Suppressor macrophage treated with lipopolysaccharide for 1 hour (primary cell): ENCODE measurements around the gene VEGFA.
A peak's percentile ranks its signal among the peaks of the same experiment; 100 is the strongest.
"Not testable (repeated sequence)": the region's sequence is repeated elsewhere in the genome, so short reads cannot be mapped to it uniquely, and the experiment has no call there.

Source experiments
- DNase-seq, 3 donors: peaks; one replicate each; pipeline ENCODE4 v3.0.0-alpha.2; 2020 to 2022

VEGFA gene

DNA sequence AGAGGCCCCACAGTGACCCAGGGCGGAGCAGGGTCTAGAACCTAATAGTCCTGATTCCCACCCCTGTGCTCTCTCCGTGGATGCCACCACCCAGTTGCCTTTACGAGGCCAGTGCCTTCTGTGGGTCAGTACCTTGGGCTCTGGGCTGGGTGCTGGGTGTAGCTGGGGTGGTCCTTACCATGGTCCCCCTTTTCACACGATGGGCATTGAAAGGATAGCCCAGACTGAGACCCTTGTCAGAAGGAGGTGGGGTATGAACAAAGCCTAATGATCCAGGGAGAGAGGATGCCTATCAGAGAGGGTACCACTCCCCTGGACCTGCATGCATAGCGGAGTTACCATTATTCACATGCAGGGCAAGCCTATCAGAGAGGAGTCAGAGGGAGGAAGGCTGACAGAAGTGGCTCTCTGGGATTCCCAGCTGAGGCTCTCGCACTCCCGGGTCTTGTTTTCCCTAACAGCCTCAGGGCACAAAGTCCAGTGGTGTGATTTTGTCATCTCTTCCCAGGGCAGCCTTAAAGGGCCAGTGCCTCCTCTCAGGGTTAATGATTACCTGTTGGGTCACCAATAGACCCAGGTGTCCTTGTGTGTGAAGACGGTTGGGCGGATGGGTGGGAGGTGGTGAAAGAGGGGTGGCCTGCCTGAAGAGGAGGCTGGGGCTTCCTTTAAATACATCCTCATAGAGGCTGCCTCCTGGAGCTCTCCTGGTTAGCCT lies 36.2 kb downstream of the VEGFA start:
- DNase-seq: no peak

DNA sequence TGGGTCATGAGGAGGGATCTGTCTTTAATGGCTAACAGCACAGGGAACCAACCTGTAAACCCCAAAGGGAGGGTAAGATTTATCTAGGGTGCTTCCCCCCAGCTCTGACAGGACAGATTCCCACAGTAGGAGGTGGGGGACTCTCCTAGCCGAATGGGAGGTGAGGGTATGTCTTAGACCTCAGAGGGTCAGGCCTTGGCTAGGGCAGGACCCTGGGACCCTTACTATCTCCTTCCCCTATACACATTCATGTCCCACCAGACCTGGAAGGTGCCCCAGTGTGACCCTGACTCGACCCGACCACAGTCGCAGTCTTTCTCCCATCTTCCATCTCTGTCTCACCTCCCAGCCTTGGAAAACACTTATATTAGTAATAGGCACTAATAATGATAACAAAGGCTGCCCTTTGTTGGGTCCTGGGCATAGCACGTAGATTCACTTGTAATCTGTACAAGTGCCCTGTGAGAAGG lies 36.8 kb downstream of the VEGFA start:
- DNase-seq: no peak

DNA sequence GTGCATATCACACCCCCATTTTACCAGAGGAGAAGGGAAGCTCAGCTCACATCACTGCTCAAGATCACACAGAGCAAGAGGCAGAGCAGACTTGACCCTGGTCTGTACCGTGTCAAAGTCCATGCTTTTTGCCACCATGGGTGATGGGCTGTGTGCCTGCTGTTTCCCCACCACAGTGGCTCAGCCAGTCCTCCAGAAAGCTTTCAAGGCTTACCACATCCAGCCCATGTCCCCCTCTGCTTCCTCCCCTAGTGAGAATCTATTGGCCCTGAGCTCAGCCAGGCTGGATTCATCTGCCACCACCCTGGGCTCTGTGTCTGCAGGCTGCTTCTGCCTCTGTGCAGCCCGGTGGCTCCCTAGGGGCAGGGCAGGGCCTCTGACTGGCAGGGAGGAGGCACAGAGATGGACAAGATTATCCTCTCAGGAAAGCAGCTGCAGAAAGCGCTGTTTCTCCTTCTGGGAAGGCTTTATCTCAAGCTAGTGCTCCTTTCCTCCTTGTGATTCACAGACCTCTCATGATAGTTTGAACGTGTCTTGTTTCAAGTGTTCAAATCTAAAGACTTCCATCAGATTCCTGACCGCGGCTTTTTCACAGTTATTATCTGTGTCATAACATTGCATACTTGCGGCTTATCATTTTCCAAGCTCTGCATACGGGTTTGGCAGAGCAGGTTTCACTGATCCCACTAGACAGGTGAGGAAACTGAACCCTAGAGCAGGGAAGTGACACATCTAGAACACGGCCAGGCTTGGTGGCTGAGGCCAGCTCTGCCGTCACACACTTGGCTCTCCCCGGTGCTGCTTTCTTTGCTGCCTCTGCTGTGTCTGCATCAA lies 37.4 kb downstream of the VEGFA start:
- DNase-seq: no peak

DNA sequence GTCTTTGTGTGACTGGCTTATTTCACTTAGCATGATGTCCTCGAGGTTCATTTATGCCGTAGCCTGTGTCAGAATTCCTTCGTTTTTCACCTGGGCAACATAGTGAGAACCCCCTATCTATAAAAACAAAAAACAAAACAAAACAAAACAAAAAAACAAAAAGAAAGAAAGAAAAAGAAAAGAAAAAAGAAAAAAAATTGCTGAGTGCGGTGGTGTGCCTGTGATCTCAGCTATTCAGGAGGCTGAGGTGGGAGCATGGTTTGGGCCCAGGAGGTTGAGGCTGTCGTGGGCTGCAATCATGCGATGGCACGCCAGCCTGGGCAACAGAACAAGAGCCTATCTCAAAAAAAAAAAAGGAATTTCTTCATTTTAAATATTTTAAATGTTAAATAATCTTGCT lies 38.4 kb downstream of the VEGFA start:
- no peak for DNase-seq

DNA sequence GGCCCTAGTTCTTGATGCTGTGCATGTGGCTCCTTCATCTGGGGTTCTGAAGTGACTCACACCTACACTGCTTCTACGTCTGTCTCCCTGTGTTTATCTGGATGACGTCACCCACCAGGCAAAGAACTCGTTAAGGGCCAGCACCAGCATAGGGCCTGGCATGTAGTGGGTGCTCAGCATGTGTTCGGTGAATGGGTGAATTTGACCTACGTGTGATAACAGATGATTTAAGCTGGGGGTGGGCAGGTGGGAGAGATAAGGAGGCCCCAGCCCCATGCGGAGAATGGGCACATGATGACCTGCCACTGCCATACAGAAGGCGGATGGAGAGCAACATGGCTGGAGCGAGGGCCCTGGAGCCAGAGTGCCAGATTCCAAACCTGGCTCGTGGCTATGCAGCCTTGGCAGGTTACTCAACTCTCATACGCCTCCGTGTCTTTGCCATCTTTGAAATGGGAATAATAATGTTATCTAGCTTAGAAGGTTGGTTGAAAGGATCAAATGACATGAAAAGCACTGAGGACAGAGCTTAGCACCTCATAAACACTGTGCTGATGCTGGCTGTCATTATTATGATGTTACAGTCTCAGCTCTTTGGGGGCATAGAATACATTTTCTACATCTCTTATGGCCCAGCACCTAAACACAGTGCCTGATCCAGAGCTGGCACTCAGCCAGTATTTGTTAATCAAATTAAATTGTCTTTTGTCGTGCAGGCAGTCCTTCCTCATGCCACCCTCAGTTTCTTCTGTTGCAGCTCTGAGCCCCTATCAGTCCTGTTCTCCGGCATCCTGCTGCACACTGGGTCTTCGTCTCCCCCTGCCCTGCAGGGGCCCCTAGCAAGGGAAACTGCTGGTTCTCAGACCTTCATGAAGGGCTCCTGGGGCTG lies 39.6 kb downstream of the VEGFA start:
- no peak for DNase-seq

DNA sequence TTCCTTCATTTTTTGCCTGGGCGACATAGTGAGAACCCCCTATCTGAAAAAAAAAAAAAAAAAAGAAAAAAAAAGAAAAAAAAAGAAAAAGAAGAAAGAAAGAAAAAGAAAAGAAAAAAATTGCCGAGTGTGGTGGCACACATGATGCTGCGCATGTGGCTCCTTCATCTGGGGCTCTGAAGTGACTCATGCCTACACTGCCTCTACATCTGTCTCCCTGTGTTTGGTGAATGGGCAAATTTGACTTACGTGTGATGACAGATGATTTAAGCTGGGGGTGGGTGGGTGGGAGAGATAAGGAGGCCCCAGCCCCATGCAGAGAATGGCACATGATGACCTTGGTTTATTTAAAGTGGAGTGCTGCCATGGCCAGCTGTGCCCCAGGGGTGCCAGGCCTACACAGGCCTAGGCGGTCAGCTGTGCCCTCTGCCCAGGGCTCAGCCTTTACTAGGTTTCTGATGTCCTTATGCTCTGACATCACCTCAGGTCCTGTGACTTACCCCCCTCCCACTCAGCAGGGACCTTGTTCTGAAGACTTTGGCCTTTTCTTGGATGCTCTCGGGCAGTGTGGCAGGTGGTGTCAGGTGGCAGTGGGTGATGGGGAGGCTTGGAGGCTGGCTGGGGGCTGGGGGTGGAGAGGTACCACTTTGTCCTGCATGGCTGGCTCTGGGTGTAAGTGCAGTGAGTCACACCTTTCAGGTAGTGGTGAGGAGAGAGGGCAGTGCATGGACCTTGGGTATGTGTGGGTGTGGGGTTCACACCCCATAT lies 41.1 kb downstream of the VEGFA start:
- no peak for DNase-seq

DNA sequence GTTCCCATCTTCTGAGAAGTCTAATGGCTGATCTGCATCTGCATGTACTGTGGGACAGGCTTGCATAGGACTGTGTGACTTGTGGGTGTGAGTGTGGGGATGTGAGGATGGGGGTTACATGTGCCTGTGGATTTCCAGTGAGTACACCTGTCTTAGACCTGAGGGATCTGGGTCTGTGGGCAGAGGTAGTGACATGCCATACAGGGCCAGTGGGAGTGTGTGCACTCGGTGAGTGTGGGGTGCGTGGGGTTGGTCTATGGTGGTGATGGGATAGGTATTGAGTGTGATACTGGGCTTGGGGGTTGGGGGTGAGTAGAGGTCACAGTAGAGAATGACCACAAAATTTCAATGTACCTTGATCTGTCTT lies 41.7 kb downstream of the VEGFA start:
- DNase-seq: no peak

DNA sequence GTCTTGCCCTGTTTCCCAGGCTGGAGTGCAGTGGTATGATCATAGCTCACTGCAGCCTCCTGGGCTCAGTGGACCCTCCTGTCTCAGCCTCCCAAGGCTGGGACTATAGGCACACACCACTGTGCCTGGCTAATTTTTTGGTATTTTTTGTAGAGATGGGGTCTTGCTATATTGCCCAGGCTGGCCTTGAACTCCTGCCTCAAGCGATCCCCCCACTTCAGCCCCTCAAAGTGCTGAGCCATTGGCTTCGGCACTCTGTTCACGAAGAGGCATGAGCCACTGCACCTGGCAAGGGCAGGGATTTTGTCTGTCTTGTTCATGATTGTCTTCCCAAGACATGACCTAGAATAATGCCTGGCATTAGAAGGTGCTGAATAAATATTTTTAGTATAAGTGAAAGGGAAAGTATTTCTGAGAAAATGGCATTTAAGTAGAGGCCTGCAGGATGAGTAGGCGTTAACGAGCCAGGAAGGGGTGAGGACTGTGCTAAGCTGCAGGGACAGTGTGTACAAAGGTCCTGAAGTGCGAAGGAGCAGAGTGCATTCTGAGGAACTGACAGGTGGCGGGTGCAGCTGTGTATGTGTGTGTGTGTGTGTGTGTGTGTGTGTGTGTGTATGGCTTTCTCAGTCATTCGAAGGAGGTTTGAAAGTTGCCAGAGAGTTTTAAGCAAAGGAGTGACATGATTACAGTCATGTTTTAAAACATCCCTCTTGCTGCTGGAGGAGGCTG lies 43.0 kb downstream of the VEGFA start:
- DNase-seq: peak; percentile 42 to 66 (median 57)

DNA sequence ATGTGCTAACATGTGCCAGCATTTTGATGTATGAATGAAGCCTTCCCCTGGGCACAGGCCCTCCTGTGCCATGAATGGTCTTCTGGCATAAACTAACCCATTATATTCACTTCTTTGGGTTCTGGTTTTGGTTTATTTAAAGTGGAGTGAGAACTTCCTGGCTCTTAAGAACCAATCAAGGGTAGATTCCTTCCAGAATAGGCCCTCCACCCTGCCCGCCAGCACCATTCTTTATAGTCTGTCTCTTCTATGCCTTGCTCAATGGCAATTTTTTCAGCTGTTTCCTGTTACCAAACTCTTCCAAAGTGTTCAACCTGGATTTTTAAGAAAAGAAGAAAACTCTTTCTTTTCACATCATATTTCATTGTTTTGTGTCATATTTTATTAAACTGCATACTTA lies 44.1 kb downstream of the VEGFA start:
- DNase-seq: no peak

DNA sequence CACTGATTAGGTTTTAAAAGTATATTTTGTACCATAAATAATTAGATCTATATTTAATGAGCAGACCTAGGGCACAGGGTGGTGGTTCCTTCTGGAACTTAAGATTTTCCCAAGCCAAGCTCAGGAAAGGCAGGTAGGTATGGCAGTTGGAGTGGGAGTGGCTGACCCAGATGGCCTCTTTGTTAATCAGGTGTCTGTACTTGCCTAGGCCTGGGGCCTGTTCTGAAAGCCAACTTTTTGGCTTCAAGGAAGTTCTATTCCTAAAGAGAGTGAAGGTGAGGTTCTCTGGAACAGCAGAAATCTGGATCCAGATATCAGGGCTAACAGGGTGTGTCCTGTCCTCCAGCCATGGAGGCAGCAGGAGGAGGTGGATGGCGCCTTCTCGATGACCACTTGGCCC lies 44.9 kb downstream of the VEGFA start:
- no peak for DNase-seq

DNA sequence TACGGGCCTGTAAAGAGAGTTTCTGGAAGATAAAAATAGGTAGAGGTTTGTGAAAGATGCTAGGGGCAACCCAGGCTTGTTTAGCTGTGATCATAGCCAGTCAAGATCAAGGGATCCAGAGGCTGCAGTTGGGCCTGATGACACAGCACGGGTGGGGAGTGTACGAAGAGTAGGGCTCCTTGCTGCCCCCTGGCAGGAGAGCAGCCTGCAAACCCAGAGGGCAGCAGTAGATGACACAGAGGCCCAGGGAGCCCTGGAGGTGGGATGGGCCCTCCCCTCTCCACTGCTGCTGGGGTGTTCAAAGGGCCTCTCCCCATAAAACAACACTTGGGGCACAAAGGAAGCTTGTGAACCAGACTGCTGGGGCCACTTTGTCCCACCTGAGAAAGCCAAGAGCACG lies 47.2 kb downstream of the VEGFA start:
- DNase-seq: peak; percentile 70 to 81 (median 76)

DNA sequence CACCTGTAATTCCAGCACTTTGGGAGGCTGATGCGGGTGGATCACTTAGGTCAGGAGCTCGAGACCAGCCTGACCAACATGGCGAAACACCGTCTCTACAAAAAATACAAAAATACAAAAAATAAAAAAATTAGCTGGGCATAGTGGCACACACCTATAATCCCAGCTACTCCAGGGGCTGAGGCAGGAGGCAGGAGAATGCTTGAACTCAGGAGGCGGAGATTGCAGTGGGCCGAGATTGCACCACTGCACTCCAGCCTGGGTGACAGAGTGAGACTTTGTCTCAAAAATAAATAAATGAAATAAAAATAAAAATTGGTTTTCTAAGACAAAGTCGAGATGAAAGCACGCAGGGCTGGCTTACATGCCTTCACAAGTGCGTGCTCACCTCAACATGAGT lies 49.0 kb downstream of the VEGFA start:
- DNase-seq: not testable (repeated sequence)

DNA sequence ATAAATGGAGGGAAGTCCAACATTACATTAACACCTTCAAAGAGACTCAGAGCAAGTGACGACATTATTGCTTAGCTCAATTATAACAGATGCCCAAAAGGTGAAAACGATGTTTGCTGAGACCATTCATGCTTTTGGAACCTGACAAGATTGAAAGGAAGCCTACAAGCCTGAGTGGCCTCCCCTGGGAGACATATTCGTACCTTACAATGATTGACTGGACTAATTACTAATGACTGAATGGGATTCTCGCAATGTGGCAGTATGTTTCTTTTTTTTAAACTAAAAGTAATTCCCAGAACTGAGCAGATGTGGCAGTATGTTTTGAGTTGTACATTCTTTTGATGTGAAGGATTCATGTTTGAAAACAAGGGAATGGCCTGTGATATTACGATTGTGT lies 49.9 kb downstream of the VEGFA start:
- DNase-seq: no peak

DNA sequence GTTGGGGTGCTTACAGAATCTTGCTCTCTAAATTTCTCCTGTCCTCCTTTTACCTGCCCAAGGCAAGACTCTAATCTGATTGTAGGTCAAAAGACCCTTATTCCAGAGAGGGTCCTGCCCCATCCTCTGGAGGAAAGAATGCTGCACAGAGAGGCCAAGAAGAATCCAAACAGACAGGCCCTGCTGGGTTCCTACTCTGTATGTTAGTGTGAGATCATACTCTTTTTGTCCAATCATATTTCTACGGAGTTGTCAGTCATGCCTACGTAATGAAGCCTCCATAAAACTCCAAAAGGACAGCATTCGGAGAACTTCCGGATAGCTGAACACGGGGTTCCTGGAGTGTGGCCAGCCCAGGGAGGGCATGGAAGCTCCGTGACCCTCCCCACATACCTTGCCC lies 50.5 kb downstream of the VEGFA start:
- DNase-seq: no peak

DNA sequence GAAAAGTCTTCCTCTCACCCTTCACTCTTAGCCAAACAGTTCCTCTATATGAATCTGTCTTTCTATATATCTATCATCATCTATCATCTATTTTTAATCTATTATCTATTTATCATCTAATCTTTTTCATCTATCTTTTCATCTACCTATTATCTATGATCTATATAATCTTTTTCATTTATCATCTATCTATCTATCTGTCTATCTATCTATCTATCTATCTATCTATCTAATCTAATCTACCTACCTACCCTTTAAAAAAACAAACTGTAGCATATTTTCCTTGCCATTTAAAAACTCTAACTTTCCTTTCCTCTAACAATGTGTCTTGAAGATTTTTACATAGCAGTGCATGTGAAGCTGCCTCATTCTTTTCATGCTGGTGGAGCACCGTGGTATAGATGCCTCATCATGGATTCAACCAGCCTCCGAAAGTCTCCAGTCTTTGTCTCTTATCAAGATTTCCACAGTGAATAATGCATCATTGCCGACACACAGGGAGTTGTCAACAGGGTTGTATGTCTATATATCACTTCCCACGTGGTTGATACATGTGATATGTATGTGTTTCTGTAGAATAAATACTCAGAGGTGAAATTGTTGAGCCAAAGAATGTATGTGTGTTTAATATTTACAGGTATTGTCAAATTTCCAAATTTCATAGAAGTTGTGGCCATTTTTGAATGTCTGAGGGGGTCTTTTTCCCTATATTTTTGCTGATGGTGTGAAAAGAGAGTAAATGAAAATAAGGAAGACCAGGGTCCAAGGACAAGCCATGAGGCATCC lies 51.3 kb downstream of the VEGFA start:
- no peak for DNase-seq

DNA sequence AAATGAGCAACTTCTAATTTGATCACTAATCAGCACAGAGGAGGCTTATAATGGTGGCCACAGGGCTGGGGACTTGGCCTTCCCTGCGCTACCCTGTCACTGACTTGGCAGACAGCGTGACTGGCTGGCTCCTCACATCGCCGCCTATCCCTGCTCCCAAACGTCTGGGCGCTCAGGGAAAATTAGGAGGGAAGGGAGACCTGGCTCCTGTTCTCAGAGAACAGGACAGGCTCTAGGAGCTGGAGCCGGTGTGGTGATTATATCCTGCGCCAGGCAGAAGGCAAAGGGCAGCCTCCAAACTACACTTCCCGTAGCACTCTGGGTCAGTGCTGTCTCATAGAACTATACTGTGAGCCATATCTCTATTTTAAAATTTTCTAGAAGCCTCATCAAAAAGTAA lies 53.4 kb downstream of the VEGFA start:
- DNase-seq: no peak

DNA sequence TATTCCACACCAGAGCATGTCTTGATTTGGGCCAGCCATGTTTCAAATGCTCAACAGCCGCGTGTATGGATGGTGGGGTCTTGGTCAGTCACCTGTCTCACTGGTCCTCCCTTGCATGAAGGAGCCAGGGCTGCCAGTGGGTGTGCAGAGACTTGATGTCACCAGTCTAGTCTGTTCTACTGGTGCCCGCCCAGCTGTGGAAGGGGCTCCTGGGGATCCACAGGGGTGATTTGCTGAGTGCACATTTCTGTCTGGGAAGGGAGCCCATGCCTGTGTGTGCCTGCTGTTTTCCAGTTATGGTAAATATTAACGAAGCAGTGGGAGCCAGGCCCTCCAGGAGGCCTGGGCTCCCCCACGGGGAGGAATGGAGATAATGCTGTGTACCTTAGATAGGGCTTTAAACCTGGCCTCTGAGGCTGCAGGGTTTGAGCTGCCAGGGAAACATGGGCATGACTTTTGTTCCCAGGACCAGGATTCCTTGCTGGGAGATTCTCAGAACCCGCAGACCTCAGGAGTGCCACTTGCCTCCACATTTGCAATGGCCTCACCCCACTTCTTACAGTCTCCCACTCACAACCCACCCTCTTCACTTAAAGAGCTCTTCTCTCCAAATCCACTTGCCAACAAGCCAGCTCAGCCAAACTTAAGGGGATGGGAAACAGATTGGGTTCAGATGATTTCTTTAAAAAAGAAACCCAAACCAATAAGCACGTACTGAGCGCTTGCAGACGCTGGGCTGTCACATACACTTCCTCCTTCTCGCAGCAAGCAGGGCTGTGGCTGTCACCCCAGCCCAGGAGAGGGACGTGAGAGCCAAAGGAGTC lies 54.1 kb downstream of the VEGFA start:
- DNase-seq: peak; percentile 56 to 70 (median 57)

DNA sequence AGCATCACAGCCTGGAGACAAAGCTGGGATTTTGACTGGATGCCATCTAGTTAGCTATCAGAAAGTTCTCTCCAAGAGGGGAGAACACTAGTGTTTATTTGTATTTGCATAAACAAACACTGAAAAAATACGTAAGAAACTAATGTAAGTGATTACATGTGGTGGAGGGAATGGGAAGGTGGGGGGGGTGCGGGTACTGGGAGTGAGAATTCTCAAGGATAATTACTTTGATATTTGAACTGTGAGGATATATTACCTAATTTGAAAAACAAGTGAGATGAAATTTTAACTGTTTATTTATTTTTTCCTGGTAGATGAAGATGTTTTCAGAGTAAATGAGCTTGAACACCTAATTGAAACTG lies 54.7 kb downstream of the VEGFA start:
- no peak for DNase-seq

DNA sequence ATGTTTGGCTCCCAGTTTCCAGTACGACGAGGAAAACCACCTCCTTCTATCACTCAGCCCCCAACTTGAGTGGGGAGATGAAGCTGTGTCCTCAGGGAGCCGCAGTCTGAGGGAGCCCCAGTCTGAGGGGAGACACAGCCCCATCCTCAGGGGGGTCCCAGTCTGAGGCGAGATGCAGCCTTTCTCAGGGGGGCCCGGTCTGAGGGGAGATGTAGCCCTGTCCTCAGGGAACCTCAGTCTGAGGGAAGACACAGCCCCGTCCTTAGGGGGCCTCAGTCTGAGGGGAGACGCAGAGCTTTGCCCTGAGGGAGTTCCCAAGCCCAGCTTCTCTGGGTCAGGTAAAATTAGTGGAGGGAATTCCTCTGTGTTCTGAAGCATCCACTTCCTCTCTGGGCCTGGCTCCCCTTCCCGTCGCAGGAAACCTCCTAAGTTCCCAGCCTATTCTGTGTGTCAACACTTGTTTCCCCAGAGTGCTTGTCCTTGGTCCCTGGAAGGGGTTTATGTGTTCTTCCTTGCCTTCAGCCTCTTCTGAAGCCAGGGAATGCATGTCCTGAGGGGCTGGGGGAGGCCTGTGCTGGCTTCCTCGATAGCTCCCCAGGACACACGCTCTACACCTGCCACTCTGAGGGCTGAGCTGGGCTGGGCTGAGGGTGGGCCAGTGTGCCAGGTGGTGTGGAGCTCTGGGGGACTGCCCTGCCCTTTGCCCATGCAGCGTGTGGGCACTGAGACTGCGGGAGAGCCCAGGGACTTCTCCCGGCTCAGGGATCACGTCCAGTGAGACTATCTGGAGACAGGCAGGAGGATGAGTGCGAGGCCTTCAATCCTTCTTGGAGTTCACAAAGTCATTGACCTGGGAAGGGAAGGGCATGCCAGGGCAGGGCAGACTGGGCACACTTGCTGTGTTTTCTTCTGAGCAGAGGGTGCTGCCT lies 55.4 kb downstream of the VEGFA start:
- DNase-seq: no peak
